ENCODE data around the gene RGS13. TPM values are rescaled to one million over a fixed set of nuclear protein-coding genes. Genes with fewer than 3 reads are reported as not detected.

RGS13 gene
- total RNA-seq, 2 donors from 2014 or later, result 0.56 to 1.1 TPM

- no peak for DNase-seq (ENCODE audit: low spot score)
- ATAC-seq (ENCODE audit: insufficient number of reproducible peaks, low FRiP score, low read depth), result no peak
- Histone ChIP-seq H3K9me3 (no peaks in the 10 kb centered on the region), H3K4me1 (ENCODE audit: control insufficient read depth in 1 of 2, low read depth in 2 of 2) (no peaks in the 10 kb centered on the region), H3K27ac (no peak overlapping the region), H3K36me3 (no peaks in the 10 kb centered on the region), H3K27me3 (replicated peaks; ENCODE audit: insufficient read depth) (no peaks in the 10 kb centered on the region), H3K4me3 (no peak overlapping the region)
- TF ChIP-seq, protein P1, sequence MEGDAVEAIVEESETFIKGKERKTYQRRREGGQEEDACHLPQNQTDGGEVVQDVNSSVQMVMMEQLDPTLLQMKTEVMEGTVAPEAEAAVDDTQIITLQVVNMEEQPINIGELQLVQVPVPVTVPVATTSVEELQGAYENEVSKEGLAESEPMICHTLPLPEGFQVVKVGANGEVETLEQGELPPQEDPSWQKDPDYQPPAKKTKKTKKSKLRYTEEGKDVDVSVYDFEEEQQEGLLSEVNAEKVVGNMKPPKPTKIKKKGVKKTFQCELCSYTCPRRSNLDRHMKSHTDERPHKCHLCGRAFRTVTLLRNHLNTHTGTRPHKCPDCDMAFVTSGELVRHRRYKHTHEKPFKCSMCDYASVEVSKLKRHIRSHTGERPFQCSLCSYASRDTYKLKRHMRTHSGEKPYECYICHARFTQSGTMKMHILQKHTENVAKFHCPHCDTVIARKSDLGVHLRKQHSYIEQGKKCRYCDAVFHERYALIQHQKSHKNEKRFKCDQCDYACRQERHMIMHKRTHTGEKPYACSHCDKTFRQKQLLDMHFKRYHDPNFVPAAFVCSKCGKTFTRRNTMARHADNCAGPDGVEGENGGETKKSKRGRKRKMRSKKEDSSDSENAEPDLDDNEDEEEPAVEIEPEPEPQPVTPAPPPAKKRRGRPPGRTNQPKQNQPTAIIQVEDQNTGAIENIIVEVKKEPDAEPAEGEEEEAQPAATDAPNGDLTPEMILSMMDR (IDR thresholded peaks at IDR 0.05), result no peak
Measured at GRCh38 chr1:192592981-192593708, 42.8 kb upstream of the RGS13 start.

DNA sequence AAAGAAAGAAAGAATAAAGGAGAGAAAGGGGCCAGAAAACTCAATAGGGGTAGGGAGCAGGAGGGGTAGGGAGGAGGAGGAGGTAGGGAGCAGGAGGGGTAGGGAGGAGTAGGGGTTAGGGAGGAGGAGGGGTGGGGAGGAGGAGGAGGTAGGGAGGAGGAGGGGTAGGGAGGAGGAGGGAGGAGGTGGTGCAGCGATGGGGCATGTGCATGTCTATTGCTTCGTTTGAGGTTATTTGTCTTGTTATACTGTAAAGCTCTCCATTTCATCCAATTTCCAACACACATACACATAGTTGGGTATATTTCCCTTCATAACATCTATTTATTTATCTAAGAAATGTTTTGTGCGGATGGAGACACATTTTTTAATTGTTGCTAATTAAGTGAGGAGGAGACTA, 40.6 kb upstream of the RGS13 start:
- no peaks in the 10 kb centered on the region for H3K9me3 ChIP-seq
- H3K4me3 ChIP-seq, result no peak overlapping the region
- TF ChIP-seq, protein P1 (IDR thresholded peaks at IDR 0.05), result no peak
- H3K27ac ChIP-seq, result no peak overlapping the region
- ATAC-seq (ENCODE audit: insufficient number of reproducible peaks, low FRiP score, low read depth) (no peak), DNase-seq (ENCODE audit: low spot score) (no peak)
- no peaks in the 10 kb centered on the region for H3K4me1 ChIP-seq (ENCODE audit: control insufficient read depth in 1 of 2, low read depth in 2 of 2)
- H3K36me3 ChIP-seq, result no peaks in the 10 kb centered on the region
- H3K27me3 ChIP-seq (replicated peaks; ENCODE audit: insufficient read depth), result no peaks in the 10 kb centered on the region

- no peak for DNase-seq (ENCODE audit: low spot score)
- Histone ChIP-seq H3K4me3 (no peak overlapping the region), H3K9me3 (no peaks in the 10 kb centered on the region), H3K4me1 (ENCODE audit: control insufficient read depth in 1 of 2, low read depth in 2 of 2) (no peaks in the 10 kb centered on the region), H3K36me3 (no peaks in the 10 kb centered on the region), H3K27me3 (replicated peaks; ENCODE audit: insufficient read depth) (no peaks in the 10 kb centered on the region), H3K27ac (no peak overlapping the region)
- ATAC-seq (ENCODE audit: insufficient number of reproducible peaks, low FRiP score, low read depth), result no peak
- TF ChIP-seq, protein P1 (IDR thresholded peaks at IDR 0.05), result no peak
Measured at GRCh38 chr1:192598589-192598988, 37.4 kb upstream of the RGS13 start.

DNA sequence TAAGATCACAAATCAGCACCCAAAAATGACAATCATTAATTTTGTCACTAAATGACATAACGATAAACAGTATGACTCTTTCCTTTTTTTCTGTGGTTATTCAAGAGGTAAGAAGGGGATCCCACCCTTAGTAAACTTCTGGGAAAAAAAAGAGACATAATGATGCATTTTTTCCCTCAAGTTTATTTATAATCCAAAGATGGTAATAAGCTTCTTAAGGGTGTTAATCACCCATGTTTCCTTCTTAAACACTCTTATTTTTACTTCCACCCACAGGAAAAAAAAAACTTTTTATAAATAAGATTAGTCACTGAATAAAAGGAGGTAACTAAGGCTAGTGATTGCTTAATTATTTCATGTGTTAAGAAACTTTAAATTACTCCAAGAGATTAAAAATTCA, 35.7 kb upstream of the RGS13 start:
- DNase-seq (ENCODE audit: low spot score) (no peak), ATAC-seq (ENCODE audit: insufficient number of reproducible peaks, low FRiP score, low read depth) (no peak)
- H3K4me1 ChIP-seq (ENCODE audit: control insufficient read depth in 1 of 2, low read depth in 2 of 2), result peaks cover 0 to 4% of the 10 kb centered on the region in 2 donors
- H3K27ac ChIP-seq, result no peak overlapping the region
- no peak overlapping the region for H3K4me3 ChIP-seq
- no peaks in the 10 kb centered on the region for H3K9me3 ChIP-seq
- TF ChIP-seq, protein P1 (IDR thresholded peaks at IDR 0.05), result no peak
- no peaks in the 10 kb centered on the region for H3K27me3 ChIP-seq (replicated peaks; ENCODE audit: insufficient read depth)
- no peaks in the 10 kb centered on the region for H3K36me3 ChIP-seq

DNA sequence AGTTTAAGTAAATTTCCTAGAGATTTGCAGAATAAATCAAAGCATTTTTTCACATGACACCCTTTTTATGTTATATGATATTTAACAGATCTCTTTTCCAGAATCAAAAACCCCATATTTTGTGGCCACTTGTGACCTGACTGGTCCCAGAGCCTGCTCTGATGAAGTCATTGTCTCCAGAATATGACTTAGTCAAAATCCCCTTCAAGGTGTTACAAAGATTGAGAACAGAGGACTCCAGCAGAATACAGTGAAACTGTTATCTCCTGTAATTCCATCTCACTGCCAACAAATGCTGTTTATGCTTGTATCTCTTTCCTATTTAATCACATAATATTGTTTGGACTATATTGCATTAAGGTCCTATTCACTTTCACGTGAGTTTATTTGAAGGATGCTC, 34.8 kb upstream of the RGS13 start:
- Histone ChIP-seq H3K4me3 (no peak overlapping the region), H3K27ac (no peak overlapping the region), H3K4me1 (ENCODE audit: control insufficient read depth in 1 of 2, low read depth in 2 of 2) (peaks cover 0 to 4% of the 10 kb centered on the region in 2 donors), H3K27me3 (replicated peaks; ENCODE audit: insufficient read depth) (no peaks in the 10 kb centered on the region), H3K36me3 (no peaks in the 10 kb centered on the region), H3K9me3 (no peaks in the 10 kb centered on the region)
- TF ChIP-seq, protein P1 (IDR thresholded peaks at IDR 0.05), result no peak
- no peak for DNase-seq (ENCODE audit: low spot score)
- no peak for ATAC-seq (ENCODE audit: insufficient number of reproducible peaks, low FRiP score, low read depth)
